Memory B cell (primary cell): ENCODE results near the gene DNAJC8.

Experiments used
- ATAC-seq: fragments of 150-1000 bp; cut with Tn5 transposase; 2 replicates; pipeline ENCODE4 v1.10.0; 2021; ENCODE audit warnings: low read depth, mild to moderate bottlenecking, moderate library complexity
- DNase-seq, 2 donors: peaks; one replicate each; pipeline ENCODE4 v3.0.0; 2022; ENCODE audit warnings: low spot score in 2 of 2
- H3K27ac Mint-ChIP-seq: one replicate; pipeline ENCODE4 v1.8.0; 2022; ENCODE audit warnings: mild to moderate bottlenecking, moderate library complexity, mixed read lengths
- H3K27me3 Mint-ChIP-seq: one replicate; pipeline ENCODE4 v1.8.0; 2022; ENCODE audit warnings: mixed read lengths
- H3K36me3 Mint-ChIP-seq: one replicate; pipeline ENCODE4 v1.8.0; 2022; ENCODE audit warnings: mild to moderate bottlenecking, mixed read lengths
- H3K4me1 Mint-ChIP-seq: one replicate; pipeline ENCODE4 v1.8.0; 2022; ENCODE audit warnings: mixed read lengths
- H3K4me3 Mint-ChIP-seq: one replicate; pipeline ENCODE4 v1.8.0; 2022; ENCODE audit warnings: mild to moderate bottlenecking, moderate library complexity, mixed read lengths
- H3K9me3 Mint-ChIP-seq: one replicate; pipeline ENCODE4 v1.8.0; 2022; ENCODE audit warnings: mixed read lengths

The DNAJC8 gene

GRCh38 chr1:28159680-28160079 lies 73.1 kb downstream of the DNAJC8 start:
- no peaks in the 10 kb centered on the region for H3K9me3 Mint-ChIP-seq
- H3K4me3 Mint-ChIP-seq: no peak overlapping the region
- H3K4me1 Mint-ChIP-seq: peaks cover 14% of the 10 kb centered on the region
- H3K27me3 Mint-ChIP-seq: no peaks in the 10 kb centered on the region
- H3K36me3 Mint-ChIP-seq: peaks cover 4% of the 10 kb centered on the region
- H3K27ac Mint-ChIP-seq: no peak overlapping the region
- DNase-seq (no peak), ATAC-seq (no peak)

- no peaks in the 10 kb centered on the region for H3K27me3 Mint-ChIP-seq
- no peak for DNase-seq
Measured at GRCh38 chr1:28159243-28159642, 73.6 kb downstream of the DNAJC8 start.

GRCh38 chr1:28157894-28158293 lies 74.9 kb downstream of the DNAJC8 start:
- peaks cover 12% of the 10 kb centered on the region for H3K4me1 Mint-ChIP-seq
- H3K36me3 Mint-ChIP-seq: peaks cover 4% of the 10 kb centered on the region
- ATAC-seq (no peak), DNase-seq (no peak)
- no peaks in the 10 kb centered on the region for H3K27me3 Mint-ChIP-seq
- H3K27ac Mint-ChIP-seq: no peak overlapping the region
- H3K4me3 Mint-ChIP-seq: no peak overlapping the region
- H3K9me3 Mint-ChIP-seq: no peaks in the 10 kb centered on the region

More at GRCh38 chr1:28159243-28159642, 73.6 kb downstream of the DNAJC8 start:
- H3K4me3 Mint-ChIP-seq: no peak overlapping the region
- no peaks in the 10 kb centered on the region for H3K9me3 Mint-ChIP-seq
- no peak overlapping the region for H3K27ac Mint-ChIP-seq
- ATAC-seq: no peak
- H3K4me1 Mint-ChIP-seq: peaks cover 14% of the 10 kb centered on the region
- peaks cover 4% of the 10 kb centered on the region for H3K36me3 Mint-ChIP-seq

- no peaks in the 10 kb centered on the region for H3K27me3 Mint-ChIP-seq
- no peak for DNase-seq
- no peak overlapping the region for H3K27ac Mint-ChIP-seq
- H3K9me3 Mint-ChIP-seq: no peaks in the 10 kb centered on the region
- no peak for ATAC-seq
- H3K4me1 Mint-ChIP-seq: peaks cover 11% of the 10 kb centered on the region
- no peak overlapping the region for H3K4me3 Mint-ChIP-seq
- peaks cover 4% of the 10 kb centered on the region for H3K36me3 Mint-ChIP-seq
Measured at GRCh38 chr1:28156821-28157220, 76.0 kb downstream of the DNAJC8 start.

- Mint-ChIP-seq H3K9me3 (no peaks in the 10 kb centered on the region), H3K27me3 (no peaks in the 10 kb centered on the region), H3K4me3 (no peak overlapping the region), H3K4me1 (peaks cover 10% of the 10 kb centered on the region), H3K27ac (no peak overlapping the region), H3K36me3 (peaks cover 4% of the 10 kb centered on the region)
- ATAC-seq (no peak), DNase-seq (no peak)
Measured at GRCh38 chr1:28155628-28156027, 77.2 kb downstream of the DNAJC8 start.

GRCh38 chr1:28154078-28154594 lies 78.7 kb downstream of the DNAJC8 start:
- Mint-ChIP-seq H3K36me3 (peaks cover 12% of the 10 kb centered on the region), H3K9me3 (peaks cover 3% of the 10 kb centered on the region), H3K27ac (no peak overlapping the region), H3K27me3 (no peaks in the 10 kb centered on the region), H3K4me3 (no peak overlapping the region), H3K4me1 (peaks cover 9% of the 10 kb centered on the region)
- ATAC-seq (no peak), DNase-seq (no peak)
